Gastrocnemius medialis (tissue), 4 donors: Measurements from ENCODE around the gene DOK1.

Source experiments
- CTCF ChIP-seq, 5 experiments: fragments of 450-650 bp in 3 of 5; fragments of 200-600 bp in 2 of 5; sonication (generic) in 2 of 5; IDR thresholded peaks in 4 of 5; conservative IDR thresholded peaks in 1 of 5; 1 replicate in 4 of 5; 2 replicates in 1 of 5; pipeline ENCODE4 v1.5.1; 2016 to 2019; ENCODE audit warnings: antibody characterized with exemption in 5 of 5, mild to moderate bottlenecking in 3 of 5, moderate library complexity in 3 of 5
- POLR2A ChIP-seq, 2 donors: fragments of 450-650 bp; IDR thresholded peaks; one replicate each; pipeline ENCODE4 v1.6.1; 2017; ENCODE audit warnings: antibody characterized with exemption in 2 of 2, mild to moderate bottlenecking in 2 of 2, moderate library complexity in 2 of 2

GRCh38 chr2:74548900-74549826, 5.4 kb upstream of the DOK1 start:
- TF ChIP-seq CTCF (IDR thresholded peaks at IDR 0.05 in 4 of 5, conservative IDR thresholded peaks at IDR 0.05 in 1 of 5) (no peak), POLR2A (IDR thresholded peaks at IDR 0.05) (no peak)
